Peyer's patch (tissue), 4 donors: ENCODE results near the gene ARRB1. TPM values are rescaled to one million over a fixed set of nuclear protein-coding genes. Genes with fewer than 3 reads are reported as not detected.
A peak's percentile ranks its signal among the peaks of the same experiment; 100 is the strongest.

Experiments
- DNase-seq, 3 donors: peaks; one replicate each; pipeline ENCODE4 v3.0.0-alpha.2; 2017 to 2019
- H3K27ac ChIP-seq, 4 donors: fragments of 200-600 bp; sonication (generic); one replicate each; pipeline ENCODE4 v1.5.1; 2016 to 2019
- H3K27me3 ChIP-seq, 2 donors: fragments of 200-600 bp; sonication (generic); one replicate each; pipeline ENCODE4 v1.5.1; 2019
- H3K36me3 ChIP-seq, 3 donors: fragments of 200-600 bp; sonication (generic); one replicate each; pipeline ENCODE4 v1.5.1; 2016 to 2019
- H3K4me1 ChIP-seq, 4 donors: fragments of 200-600 bp; sonication (generic); one replicate each; pipeline ENCODE4 v1.5.1; 2016 to 2019
- H3K4me3 ChIP-seq, 4 donors: fragments of 200-600 bp; sonication (generic); 1 replicate in 3 of 4; 2 replicates in 1 of 4; pipeline ENCODE4 v1.5.1; 2016 to 2019; ENCODE audit warnings: mild to moderate bottlenecking in 1 of 4
- H3K9me3 ChIP-seq, 4 donors: fragments of 200-600 bp; sonication (generic); one replicate each; pipeline ENCODE4 v1.5.1; 2016 to 2019; ENCODE audit warnings: mild to moderate bottlenecking in 1 of 4
- CTCF ChIP-seq, 6 experiments: fragments of 450-650 bp in 4 of 6; fragments of 200-600 bp in 2 of 6; sonication (generic) in 1 of 6; IDR thresholded peaks; one replicate each; pipeline ENCODE4 v1.5.1; 2017 to 2019; ENCODE audit warnings: antibody characterized with exemption in 6 of 6, mild to moderate bottlenecking in 3 of 6, moderate library complexity in 1 of 6
- POLR2A ChIP-seq, 2 donors: fragments of 450-650 bp; IDR thresholded peaks; one replicate each; pipeline ENCODE4 v1.5.1; 2017; ENCODE audit warnings: antibody characterized with exemption in 2 of 2, mild to moderate bottlenecking in 2 of 2, moderate library complexity in 2 of 2
- total RNA-seq, 4 donors: library from RNA; depleted of rRNA; stranded (reverse); fragments of >200 nt; gene quantifications; one replicate each; pipeline ENCODE4 v1.1.0, GENCODE V29; 2016

Gene ARRB1
- total RNA-seq, 4 donors from 2014 or later, result 45.4 to 136 (median 90.6) TPM

GRCh38 chr11:75311858-75312288, 39.6 kb downstream of the ARRB1 start:
- peak in 2 of 3 donors; percentile 68 to 72 for DNase-seq
- peak overlapping the region in 2 of 4 donors; percentile 17 to 24 for H3K4me3 ChIP-seq
- H3K27ac ChIP-seq, result peak overlapping the region; percentile 42 to 76 (median 56)
- no peaks in the 10 kb centered on the region for H3K9me3 ChIP-seq
- H3K27me3 ChIP-seq, result no peaks in the 10 kb centered on the region
- TF ChIP-seq POLR2A (IDR thresholded peaks at IDR 0.05), result no peak
- H3K4me1 ChIP-seq, result peaks cover 0 to 56% (median 0%) of the 10 kb centered on the region in 4 donors
- peaks cover 0 to 12% (median 0%) of the 10 kb centered on the region in 3 donors for H3K36me3 ChIP-seq

GRCh38 chr11:75308986-75309385, 42.5 kb downstream of the ARRB1 start:
- TF ChIP-seq CTCF (IDR thresholded peaks at IDR 0.05) (no peak), POLR2A (IDR thresholded peaks at IDR 0.05) (no peak)
- H3K27ac ChIP-seq, result no peak overlapping the region
- no peak overlapping the region for H3K4me3 ChIP-seq
- H3K36me3 ChIP-seq, result peaks cover 0 to 12% (median 0%) of the 10 kb centered on the region in 3 donors
- peaks cover 0 to 53% (median 0%) of the 10 kb centered on the region in 4 donors for H3K4me1 ChIP-seq
- DNase-seq, result no peak
- H3K9me3 ChIP-seq, result no peaks in the 10 kb centered on the region
- H3K27me3 ChIP-seq, result no peaks in the 10 kb centered on the region

- no peak overlapping the region for H3K4me3 ChIP-seq
- peaks cover 0 to 12% (median 0%) of the 10 kb centered on the region in 3 donors for H3K36me3 ChIP-seq
- DNase-seq, result peak in 1 of 3 donors; percentile 34
- peak overlapping the region in 3 of 4 donors; percentile 1 to 32 (median 30) for H3K27ac ChIP-seq
- TF ChIP-seq CTCF (IDR thresholded peaks at IDR 0.05), result no peak
- no peak for TF ChIP-seq POLR2A (IDR thresholded peaks at IDR 0.05)
- peaks cover 0 to 44% (median 0%) of the 10 kb centered on the region in 4 donors for H3K4me1 ChIP-seq
- no peaks in the 10 kb centered on the region for H3K9me3 ChIP-seq
- H3K27me3 ChIP-seq, result no peaks in the 10 kb centered on the region
Measured at GRCh38 chr11:75308116-75308515, 43.3 kb downstream of the ARRB1 start.

GRCh38 chr11:75307058-75307457, 44.4 kb downstream of the ARRB1 start:
- Histone ChIP-seq H3K27ac (peak overlapping the region in 1 of 4 donors; percentile 10), H3K4me1 (peaks cover 0 to 34% (median 0%) of the 10 kb centered on the region in 4 donors), H3K9me3 (no peaks in the 10 kb centered on the region), H3K36me3 (peaks cover 0 to 12% (median 0%) of the 10 kb centered on the region in 3 donors), H3K27me3 (no peaks in the 10 kb centered on the region), H3K4me3 (no peak overlapping the region)
- TF ChIP-seq CTCF (IDR thresholded peaks at IDR 0.05) (no peak), POLR2A (IDR thresholded peaks at IDR 0.05) (no peak)
- DNase-seq, result no peak

GRCh38 chr11:75306529-75306928, 44.9 kb downstream of the ARRB1 start:
- no peak overlapping the region for H3K4me3 ChIP-seq
- DNase-seq, result no peak
- no peaks in the 10 kb centered on the region for H3K27me3 ChIP-seq
- no peak for TF ChIP-seq CTCF (IDR thresholded peaks at IDR 0.05)
- TF ChIP-seq POLR2A (IDR thresholded peaks at IDR 0.05), result no peak
- peaks cover 0 to 12% (median 0%) of the 10 kb centered on the region in 3 donors for H3K36me3 ChIP-seq
- peak overlapping the region in 2 of 4 donors; percentile 10 to 16 for H3K27ac ChIP-seq
- no peaks in the 10 kb centered on the region for H3K9me3 ChIP-seq
- H3K4me1 ChIP-seq, result peaks cover 0 to 32% (median 0%) of the 10 kb centered on the region in 4 donors

GRCh38 chr11:75305993-75306392, 45.5 kb downstream of the ARRB1 start:
- no peak overlapping the region for H3K4me3 ChIP-seq
- H3K4me1 ChIP-seq, result peaks cover 0 to 32% (median 0%) of the 10 kb centered on the region in 4 donors
- no peaks in the 10 kb centered on the region for H3K9me3 ChIP-seq
- peak overlapping the region in 2 of 4 donors; percentile 10 to 16 for H3K27ac ChIP-seq
- H3K27me3 ChIP-seq, result no peaks in the 10 kb centered on the region
- H3K36me3 ChIP-seq, result peaks cover 0 to 12% (median 0%) of the 10 kb centered on the region in 3 donors
- TF ChIP-seq POLR2A (IDR thresholded peaks at IDR 0.05), result no peak
- TF ChIP-seq CTCF (IDR thresholded peaks at IDR 0.05), result no peak
- no peak for DNase-seq
